GM10847 (cell line): ENCODE measurements around the gene DLGAP3.

Experiments
- POLR2A ChIP-seq: IDR thresholded peaks from 2 replicates; pipeline ENCODE4 v1.6.1; 2011; ENCODE audit not compliant: insufficient read length; ENCODE audit errors: extremely low read depth

Gene DLGAP3

DNA sequence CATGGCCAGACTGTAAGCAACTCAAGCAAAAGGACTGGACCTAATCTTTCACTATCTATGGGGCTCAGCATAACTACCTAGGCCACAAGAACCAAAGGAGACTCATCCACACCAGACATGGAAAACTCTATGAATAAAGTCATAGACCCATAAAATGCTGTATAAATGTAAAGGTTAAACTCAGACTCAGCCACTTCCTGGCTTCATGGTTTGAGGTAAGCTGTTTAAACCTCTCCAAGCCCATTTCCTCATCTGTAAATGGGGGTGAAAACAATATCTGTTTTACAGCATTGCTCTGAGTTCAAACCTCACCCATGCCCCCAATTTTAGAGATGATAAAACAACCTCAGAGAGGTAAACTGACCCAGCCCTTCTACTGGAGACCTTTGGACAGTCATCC is 65.9 kb downstream of the DLGAP3 start:
- TF ChIP-seq POLR2A: no peak

DNA sequence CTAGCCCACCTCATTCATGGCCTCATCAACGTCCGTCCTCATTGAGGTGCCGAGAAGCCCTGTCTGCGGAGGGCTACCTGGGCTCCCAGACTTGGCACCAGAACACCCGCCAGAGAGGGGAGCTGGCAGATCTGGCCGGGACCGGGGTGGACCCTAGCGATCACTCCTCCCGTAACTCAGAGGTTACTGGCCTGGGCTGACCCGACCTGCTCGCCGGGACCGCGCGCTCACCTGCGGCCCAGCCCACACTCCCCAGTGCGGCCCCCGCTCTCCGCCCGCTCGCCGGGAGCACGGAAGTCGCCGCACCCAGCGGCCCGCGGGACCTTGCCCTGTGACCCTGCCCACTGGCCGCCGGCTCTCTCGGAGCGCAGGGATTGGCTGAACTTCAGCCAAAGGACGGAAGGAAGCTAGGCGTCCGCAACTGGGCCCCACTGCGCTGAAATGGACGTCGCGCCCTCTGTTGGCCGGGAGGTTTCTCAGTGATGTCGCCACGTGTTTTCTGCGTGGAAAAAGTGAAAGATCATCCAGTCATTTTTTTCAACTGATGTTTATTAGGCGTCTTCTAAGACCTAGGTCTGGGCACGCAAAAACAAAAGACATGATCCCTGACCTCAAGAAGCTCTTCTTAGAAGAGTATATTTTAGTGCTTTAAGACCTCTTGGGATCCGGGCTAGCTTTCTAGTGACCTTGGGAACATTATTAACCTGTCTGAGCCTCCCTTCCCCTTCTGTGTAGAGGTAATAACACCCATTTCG is 69.8 kb downstream of the DLGAP3 start, which contains the start of gene SMIM12:
SMIM12 (minus strand) TSS at position 304 of the 755 bp plus-strand sequence. CDS start 3,772 bp downstream, outside the sequence.
- peak; percentile 97 for TF ChIP-seq POLR2A

DNA sequence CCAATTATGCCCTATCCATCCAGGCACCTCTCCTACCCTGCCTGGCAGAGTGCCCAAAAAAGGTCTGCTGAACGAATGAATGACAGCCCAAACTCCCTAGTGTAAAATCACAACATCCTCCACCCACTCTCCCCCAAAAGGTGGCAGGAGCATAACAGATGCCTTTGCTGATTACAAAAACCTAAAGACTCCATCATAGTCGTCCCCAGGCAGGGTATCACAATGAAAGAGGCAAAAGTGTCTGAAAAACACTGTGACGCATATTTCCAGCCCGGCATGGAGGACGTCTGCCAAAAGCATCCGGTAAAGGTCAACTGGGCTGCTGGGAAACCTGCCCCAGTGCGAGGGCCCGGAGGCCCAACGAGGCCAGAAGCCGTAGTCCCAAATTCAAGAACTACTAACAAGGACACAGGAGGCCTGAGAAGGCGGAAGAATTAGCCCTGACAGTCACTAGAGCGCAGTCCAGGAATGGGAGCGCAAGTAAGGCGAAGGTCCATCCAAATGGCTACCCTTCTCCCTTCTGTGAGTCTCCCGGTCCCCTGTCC is 70.5 kb downstream of the DLGAP3 start:
- no peak for TF ChIP-seq POLR2A

DNA sequence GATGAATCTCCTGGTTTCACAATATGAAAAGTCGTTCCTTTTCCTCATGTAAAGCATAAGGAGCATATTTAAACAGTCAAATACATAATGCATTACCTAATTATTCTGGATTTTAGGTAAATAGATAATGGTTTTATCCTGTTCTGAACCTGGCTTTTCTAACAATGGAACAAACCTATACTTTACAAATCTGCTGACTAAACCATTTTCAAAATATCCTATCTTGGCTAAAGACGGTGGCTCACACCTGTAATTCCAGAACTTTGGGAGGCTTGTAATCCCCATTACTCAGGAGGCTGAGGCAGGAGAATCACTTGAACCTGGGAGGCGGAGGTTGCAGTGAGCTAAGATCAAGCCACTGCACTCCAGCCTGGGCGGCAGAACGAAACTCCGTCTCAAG is 72.8 kb downstream of the DLGAP3 start:
- TF ChIP-seq POLR2A: no peak

DNA sequence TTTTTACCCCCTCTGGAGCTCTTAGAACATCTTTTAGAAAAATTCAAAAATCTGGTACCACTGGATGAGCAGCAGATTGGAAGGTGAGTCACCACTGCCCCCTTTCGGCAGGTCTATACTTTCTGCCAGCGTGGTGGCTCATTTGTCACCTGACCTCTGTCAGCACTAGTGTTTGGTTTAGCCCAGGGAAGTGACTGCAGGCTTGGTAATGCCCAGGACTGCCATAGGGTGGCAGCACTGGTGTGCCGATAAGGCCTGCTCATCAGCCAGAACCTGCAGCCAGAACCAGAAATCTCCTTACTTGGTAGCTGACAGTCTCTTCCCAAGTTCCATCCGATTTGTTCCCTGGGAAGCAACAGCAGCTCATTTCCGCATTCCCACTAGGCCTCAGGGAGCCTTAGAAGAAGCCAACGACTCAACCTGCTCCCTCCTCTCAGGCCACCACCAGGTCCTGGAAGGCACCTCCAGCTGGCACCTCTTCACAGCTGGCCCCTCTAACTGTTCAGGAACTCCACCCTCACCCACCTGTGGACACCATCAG is 76.7 kb downstream of the DLGAP3 start:
- TF ChIP-seq POLR2A: no peak

DNA sequence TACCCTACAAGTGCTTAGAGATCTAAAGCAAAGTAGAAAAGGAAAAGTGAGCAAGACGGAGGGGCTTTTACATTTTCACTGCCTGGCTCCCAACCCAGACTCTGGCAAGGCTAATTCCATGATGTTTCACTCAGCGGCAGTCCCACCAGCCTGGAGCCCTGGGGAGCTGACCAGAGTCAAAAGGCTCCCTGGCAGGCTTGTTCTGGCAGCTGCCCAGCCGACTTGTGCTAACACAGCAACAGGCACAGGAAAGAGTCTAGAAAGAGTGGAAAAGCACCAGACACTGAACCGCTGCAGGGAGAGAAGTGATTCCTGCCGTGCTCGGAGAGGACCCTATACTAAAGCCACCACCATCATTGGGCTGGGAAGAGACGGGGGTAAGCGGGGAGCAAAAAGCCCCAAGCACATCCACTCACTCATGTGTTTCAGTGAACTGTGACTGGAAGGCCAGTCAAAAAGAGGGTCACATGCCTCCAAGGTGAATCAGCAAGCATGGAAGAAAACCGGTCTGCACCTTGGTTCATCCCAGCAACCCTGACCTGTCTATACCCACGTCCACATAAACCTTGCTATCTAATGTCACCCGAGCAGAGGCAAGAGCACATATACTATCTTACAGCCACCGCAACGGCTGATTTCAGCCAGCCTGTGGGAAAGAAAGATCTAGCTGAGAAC is 77.9 kb downstream of the DLGAP3 start:
- TF ChIP-seq POLR2A: no peak

DNA sequence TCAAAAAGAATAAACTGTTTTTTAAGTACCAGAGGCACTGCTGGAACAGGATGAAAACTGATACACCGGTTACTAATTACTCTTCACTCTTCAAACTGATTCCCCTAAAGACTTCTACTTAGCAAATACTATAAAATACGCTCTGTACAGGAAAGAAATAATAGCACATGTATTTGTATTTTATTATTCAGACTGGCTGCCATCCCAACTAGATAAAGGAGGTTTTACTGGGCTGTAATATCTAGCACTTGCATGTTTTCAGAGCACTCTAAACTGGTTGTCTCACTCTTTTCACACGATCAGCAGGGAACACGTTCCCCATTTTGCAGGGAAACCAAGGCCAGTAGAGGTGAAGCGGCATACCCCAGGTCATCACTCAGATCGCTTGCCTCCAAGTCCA is 79.1 kb downstream of the DLGAP3 start:
- no peak for TF ChIP-seq POLR2A

DNA sequence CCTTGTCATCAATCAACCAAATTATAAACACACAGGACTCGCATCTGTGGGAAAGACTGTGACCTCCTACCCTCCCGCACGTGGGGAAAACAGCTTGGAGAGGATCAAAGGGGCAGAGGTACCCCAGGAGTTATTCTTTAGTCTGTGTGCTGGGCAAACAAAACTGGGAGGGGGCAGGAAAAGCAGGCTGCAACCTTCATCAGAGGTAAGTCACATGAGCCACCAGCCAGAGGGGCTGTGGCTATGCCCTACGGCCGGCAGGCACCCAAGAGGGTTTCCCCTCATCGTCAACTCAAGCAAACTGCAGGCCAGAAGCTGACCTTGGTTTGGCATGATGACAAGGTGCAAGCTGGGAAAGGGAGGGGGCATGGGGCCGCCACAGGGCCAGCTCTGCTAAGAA is 82.4 kb downstream of the DLGAP3 start:
- TF ChIP-seq POLR2A: no peak

DNA sequence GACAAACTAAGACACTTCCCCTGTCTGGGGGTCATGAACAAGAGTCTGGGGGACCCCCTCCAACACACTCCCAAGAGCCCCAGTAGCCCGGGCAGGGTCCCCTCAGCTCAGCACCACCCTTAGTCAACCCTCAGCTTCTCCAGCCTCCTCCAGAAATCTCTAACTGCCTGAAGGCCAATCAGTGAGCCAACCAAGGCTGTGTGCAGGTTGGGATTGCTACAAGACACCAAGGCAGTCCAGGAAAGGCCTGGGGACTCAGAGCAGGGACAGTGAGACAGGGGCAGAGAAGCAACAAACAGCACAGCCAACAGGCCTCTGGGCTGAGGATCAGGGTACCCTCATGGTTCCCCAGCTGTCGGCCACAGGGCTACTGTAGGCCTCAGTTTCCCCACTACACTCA is 83.2 kb downstream of the DLGAP3 start:
- TF ChIP-seq POLR2A: no peak

DNA sequence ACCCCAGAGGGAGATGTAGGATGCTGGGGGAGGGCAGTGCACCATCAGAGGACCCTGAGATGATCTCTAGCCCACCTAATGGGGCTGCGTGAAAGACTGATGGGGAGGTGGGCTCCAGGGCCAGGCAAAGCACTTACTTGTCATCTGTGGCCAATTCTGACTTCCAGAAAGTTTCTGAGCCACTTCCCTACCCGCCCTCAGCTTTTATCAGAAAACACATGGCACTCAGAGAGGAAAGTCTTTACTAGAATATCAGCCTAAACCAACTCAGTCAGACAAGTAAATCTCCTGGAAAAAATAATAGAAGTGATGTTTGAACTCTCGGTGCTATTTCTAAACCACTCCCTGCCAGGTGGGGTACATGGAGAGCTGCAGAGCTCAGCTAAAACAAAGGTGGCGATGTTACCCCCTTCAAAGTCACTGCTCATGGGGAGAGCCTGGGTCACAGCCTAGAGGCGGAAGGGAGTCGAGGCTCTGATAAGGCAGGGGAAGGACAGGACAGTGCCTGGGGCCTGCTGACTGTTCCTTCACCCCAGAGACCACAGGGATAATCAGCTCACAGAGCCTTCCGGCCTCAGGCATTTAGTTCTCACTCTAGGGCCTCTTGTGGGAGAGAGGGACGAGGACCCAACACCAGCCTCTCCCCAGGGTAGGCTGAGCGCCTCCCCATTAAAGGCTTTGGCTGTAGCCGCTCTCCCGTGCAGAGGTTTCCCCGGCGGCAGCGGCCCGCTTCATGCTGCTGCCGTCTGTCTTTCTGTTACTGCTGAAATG is 84.1 kb downstream of the DLGAP3 start:
- TF ChIP-seq POLR2A: no peak

DNA sequence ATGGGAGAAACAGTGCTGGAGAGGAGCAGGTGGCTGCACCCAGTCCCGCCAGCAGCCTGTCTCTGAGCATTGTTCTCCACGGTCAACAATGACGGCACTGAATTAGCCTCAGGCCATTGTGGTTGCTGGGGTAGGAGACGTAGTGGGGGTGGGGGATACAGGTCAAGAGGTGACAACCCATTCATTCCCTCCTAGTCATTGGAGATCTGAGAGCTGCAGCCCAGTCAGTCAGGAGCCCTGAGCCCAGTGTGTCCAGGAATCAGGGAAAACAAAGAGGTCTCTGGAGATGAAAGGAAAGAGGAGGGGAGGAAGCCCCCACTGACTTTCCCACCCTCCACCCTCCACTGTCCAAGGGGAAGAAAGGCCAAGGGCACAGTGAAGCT is 85.2 kb downstream of the DLGAP3 start:
- TF ChIP-seq POLR2A: no peak

DNA sequence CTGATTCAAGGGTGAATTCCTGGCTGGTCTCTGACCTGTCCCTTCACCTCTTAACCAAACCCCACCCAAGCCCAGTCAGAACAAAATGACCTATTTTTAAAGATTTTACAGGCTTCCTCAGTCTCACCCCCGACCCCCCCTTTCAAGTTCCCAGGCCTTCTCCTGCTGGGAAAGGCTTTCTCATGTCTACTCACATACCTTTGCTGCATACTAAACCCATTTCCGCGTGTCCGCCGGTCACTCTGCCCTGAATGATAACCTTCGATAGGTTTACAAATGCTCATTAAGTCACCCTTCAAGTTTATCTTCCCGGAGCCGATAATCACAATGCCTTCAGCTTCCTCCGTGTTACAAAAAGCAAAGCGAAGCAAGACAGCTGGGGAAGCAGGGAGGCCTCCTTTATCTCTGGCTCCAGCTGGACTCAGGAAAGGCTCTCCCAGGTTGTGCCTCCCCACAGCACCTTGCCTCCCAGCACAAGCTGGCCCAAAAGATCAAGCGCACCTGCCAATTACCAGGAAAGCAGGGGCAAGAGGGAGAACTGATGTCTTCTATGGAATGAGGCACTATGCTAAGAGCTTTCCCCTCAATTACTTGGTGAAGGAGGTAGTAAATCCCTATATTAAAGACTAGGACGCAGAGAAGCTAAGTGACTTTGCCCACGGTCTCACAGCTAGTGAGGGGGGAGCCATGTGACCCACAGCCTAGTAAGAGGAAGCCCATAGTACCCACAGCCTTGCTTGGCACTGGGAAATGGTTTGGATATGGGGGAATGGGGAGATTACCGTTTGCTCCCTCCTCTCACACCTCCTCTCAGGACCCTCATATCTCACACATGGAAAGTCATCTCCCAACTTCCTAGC is 85.8 kb downstream of the DLGAP3 start:
- TF ChIP-seq POLR2A: no peak

DNA sequence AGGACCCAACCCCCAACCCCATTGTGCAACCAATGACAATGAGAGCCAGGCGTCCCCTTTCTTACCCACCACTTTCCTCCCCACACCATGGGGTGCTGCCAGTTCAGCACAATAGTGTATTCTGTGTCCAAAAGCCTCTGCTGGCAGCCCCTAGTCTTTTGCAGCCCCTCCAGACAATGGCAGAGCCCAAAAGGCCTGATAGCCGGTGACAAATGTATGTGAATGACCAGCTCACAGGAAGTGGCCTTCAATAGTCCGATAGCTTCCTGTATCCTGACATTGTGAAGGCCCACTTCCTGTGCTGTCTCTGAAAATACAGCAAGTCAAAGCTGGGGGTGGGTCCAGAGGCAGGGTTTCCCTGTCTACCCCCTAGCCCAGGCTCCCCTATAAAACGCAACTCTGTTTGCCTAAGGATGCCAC is 86.5 kb downstream of the DLGAP3 start:
- TF ChIP-seq POLR2A: no peak

DNA sequence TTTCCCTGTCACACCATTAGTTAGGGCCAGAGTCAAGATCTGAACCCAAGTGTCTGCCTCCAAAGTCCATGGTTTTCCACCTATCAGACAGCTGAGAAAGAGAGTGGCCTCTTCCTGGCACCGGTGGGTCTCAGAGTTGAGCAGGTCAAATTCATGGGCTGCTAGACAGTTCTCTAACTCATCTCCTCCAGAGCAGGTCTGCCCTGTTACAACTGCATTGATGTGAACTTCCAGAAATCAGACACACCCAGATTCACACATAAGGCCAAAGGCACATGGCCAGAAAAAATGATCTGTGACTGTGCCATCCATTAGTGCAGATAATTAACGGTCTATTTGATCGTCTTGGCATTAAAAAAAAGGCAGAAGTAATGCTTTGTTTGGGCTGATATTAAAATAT is 87.4 kb downstream of the DLGAP3 start:
- no peak for TF ChIP-seq POLR2A
